ENCODE measurements around the gene GPR152.

The GPR152 gene

GRCh38 chr11:67441098-67441563 is 11.4 kb downstream of the GPR152 start:
- Histone ChIP-seq H3K4me2 (peak overlapping the region; percentile 88 to 99 (median 98)), H3K4me3 (peak overlapping the region in 5 of 10 experiments; percentile 1 to 34 (median 23); a peak in 5 of 20 replicates), H4K20me1 (peaks cover 7 to 56% (median 30%) of the 10 kb centered on the region in 11 experiments; a peak in 20 of 22 replicates), H3K4me1 (peaks cover 86 to 94% (median 91%) of the 10 kb centered on the region in 10 experiments), H3K9ac (peak overlapping the region in 10 of 11 experiments; percentile 18 to 88 (median 56); a peak in 19 of 22 replicates), H3K27ac (peak overlapping the region in 8 of 11 experiments; percentile 2 to 97 (median 29); a peak in 12 of 22 replicates), H3K9me3 (replicated peaks in 1 of 11) (no peaks in the 10 kb centered on the region), H3K36me3 (peaks cover under 1 to 51% (median 4%) of the 10 kb centered on the region in 11 experiments; a peak in 18 of 22 replicates), H3K27me3 (no peaks in the 10 kb centered on the region)
- no peak for TF ChIP-seq Cebpa-rat (IDR thresholded peaks at IDR 0.05)

GRCh38 chr11:67440229-67441097 is 12.1 kb downstream of the GPR152 start:
- Histone ChIP-seq H3K4me2 (peak overlapping the region; percentile 88 to 99 (median 98)), H3K9me3 (replicated peaks in 1 of 11) (no peaks in the 10 kb centered on the region), H3K27ac (peak overlapping the region in 8 of 11 experiments; percentile 2 to 97 (median 29); a peak in 12 of 22 replicates), H3K4me1 (peaks cover 88 to 94% (median 91%) of the 10 kb centered on the region in 10 experiments), H3K9ac (peak overlapping the region; percentile 18 to 88 (median 56); a peak in 20 of 22 replicates), H3K36me3 (peaks cover 7 to 58% (median 11%) of the 10 kb centered on the region in 11 experiments), H3K27me3 (no peaks in the 10 kb centered on the region), H3K4me3 (peak overlapping the region in 6 of 10 experiments; percentile 1 to 38 (median 20); a peak in 6 of 20 replicates), H4K20me1 (peaks cover 14 to 62% (median 37%) of the 10 kb centered on the region in 11 experiments; a peak in 20 of 22 replicates)
- TF ChIP-seq Cebpa-rat (IDR thresholded peaks at IDR 0.05): no peak

GRCh38 chr11:67439321-67440228 is 13.0 kb downstream of the GPR152 start:
- H3K4me2 ChIP-seq: peak overlapping the region; percentile 88 to 99 (median 98)
- peak overlapping the region in 5 of 10 experiments; percentile 1 to 80 (median 34); a peak in 3 of 20 replicates for H3K4me3 ChIP-seq
- H3K27ac ChIP-seq: peak overlapping the region in 8 of 11 experiments; percentile 20 to 97 (median 89); a peak in 11 of 22 replicates
- H3K9me3 ChIP-seq (replicated peaks in 1 of 11): no peaks in the 10 kb centered on the region
- TF ChIP-seq Cebpa-rat (IDR thresholded peaks at IDR 0.05): no peak
- H3K9ac ChIP-seq: peak overlapping the region; percentile 1 to 93 (median 82); a peak in 14 of 22 replicates
- peaks cover 88 to 94% (median 92%) of the 10 kb centered on the region in 10 experiments for H3K4me1 ChIP-seq
- H3K27me3 ChIP-seq: no peaks in the 10 kb centered on the region
- peaks cover 16 to 67% (median 20%) of the 10 kb centered on the region in 11 experiments for H3K36me3 ChIP-seq
- H4K20me1 ChIP-seq: peaks cover 23 to 70% (median 42%) of the 10 kb centered on the region in 11 experiments; a peak in 21 of 22 replicates

- Histone ChIP-seq H3K4me2 (peak overlapping the region; percentile 88 to 99 (median 98)), H3K9ac (peak overlapping the region; percentile 19 to 94 (median 83); a peak in 19 of 22 replicates)
Observed at GRCh38 chr11:67438158-67438902, 14.2 kb downstream of the GPR152 start.

GRCh38 chr11:67437809-67438157 is 14.7 kb downstream of the GPR152 start:
- H3K36me3 ChIP-seq: peaks cover 34 to 84% (median 38%) of the 10 kb centered on the region in 11 experiments
- H3K9ac ChIP-seq: peak overlapping the region; percentile 74 to 94 (median 83); a peak in 20 of 22 replicates
- H3K4me1 ChIP-seq: peaks cover 86 to 99% (median 97%) of the 10 kb centered on the region in 10 experiments
- peaks cover 40 to 86% (median 55%) of the 10 kb centered on the region in 11 experiments; a peak in 21 of 22 replicates for H4K20me1 ChIP-seq
- H3K9me3 ChIP-seq (replicated peaks in 1 of 11): no peaks in the 10 kb centered on the region
- no peak for TF ChIP-seq Cebpa-rat (IDR thresholded peaks at IDR 0.05)
- no peaks in the 10 kb centered on the region for H3K27me3 ChIP-seq
- H3K4me3 ChIP-seq: peak overlapping the region; percentile 33 to 80 (median 70); a peak in 19 of 20 replicates
- H3K4me2 ChIP-seq: peak overlapping the region; percentile 88 to 99 (median 98)
- peak overlapping the region; percentile 46 to 97 (median 89); a peak in 19 of 22 replicates for H3K27ac ChIP-seq

More at GRCh38 chr11:67438158-67438902, 14.2 kb downstream of the GPR152 start:
- peaks cover 35 to 83% (median 55%) of the 10 kb centered on the region in 11 experiments; a peak in 21 of 22 replicates for H4K20me1 ChIP-seq
- H3K36me3 ChIP-seq: peaks cover 28 to 79% (median 32%) of the 10 kb centered on the region in 11 experiments
- H3K9me3 ChIP-seq (replicated peaks in 1 of 11): no peaks in the 10 kb centered on the region
- TF ChIP-seq Cebpa-rat (IDR thresholded peaks at IDR 0.05): no peak
- H3K27ac ChIP-seq: peak overlapping the region in 9 of 11 experiments; percentile 72 to 97 (median 89); a peak in 17 of 22 replicates
- H3K4me1 ChIP-seq: peaks cover 86 to 96% (median 95%) of the 10 kb centered on the region in 10 experiments
- no peaks in the 10 kb centered on the region for H3K27me3 ChIP-seq
- H3K4me3 ChIP-seq: peak overlapping the region in 8 of 10 experiments; percentile 68 to 80 (median 71); a peak in 16 of 20 replicates

GRCh38 chr11:67437082-67437808 is 15.3 kb downstream of the GPR152 start, which contains the start of gene PTPRCAP:
TSS of gene PTPRCAP (minus strand) at chr11:67437682. CDS start at chr11:67437619, 63 bp downstream.
- peaks cover 39 to 86% (median 43%) of the 10 kb centered on the region in 11 experiments for H3K36me3 ChIP-seq
- H3K4me1 ChIP-seq: peaks cover 80 to 98% (median 95%) of the 10 kb centered on the region in 10 experiments
- no peak for TF ChIP-seq Cebpa-rat (IDR thresholded peaks at IDR 0.05)
- peak within 1 kb of the TSS; percentile 46 to 97 (median 89); a peak in 21 of 22 replicates for H3K27ac ChIP-seq
- H3K27me3 ChIP-seq: no peaks in the 10 kb centered on the region
- peak within 1 kb of the TSS; percentile 74 to 94 (median 83) for H3K9ac ChIP-seq
- peak within 1 kb of the TSS; percentile 88 to 99 (median 98) for H3K4me2 ChIP-seq
- peaks cover 38 to 85% (median 59%) of the 10 kb centered on the region in 11 experiments; a peak in 21 of 22 replicates for H4K20me1 ChIP-seq
- peak within 1 kb of the TSS; percentile 33 to 80 (median 70) for H3K4me3 ChIP-seq
- H3K9me3 ChIP-seq (replicated peaks in 1 of 11): no peaks in the 10 kb centered on the region

Data from BLaER1 treated with 17β-estradiol and CSF1 and Interleukin-3, amounts not matched to agents 10 nM and 100 nM (cell line).